DMS114 treated with DMSO at 0.1 percent for 48 hours (cell line): ENCODE measurements around the gene RNF121.

Source experiments
- DNase-seq: peaks from one replicate; lab custom pipeline; 2025; ENCODE audit not compliant: unreplicated experiment; lab: John Stamatoyannopoulos, UW

The RNF121 gene

GRCh38 chr11:72004515-72005346 lies 75.9 kb downstream of the RNF121 start:
- no peak for DNase-seq

GRCh38 chr11:72005347-72006260 lies 76.8 kb downstream of the RNF121 start:
- DNase-seq = no peak

- no peak for DNase-seq
Observed at GRCh38 chr11:72006309-72007088, 77.7 kb downstream of the RNF121 start.

GRCh38 chr11:72007089-72007476 lies 78.2 kb downstream of the RNF121 start:
- DNase-seq = no peak

GRCh38 chr11:72007587-72007986 lies 78.7 kb downstream of the RNF121 start:
- no peak for DNase-seq

- no peak for DNase-seq
Observed at GRCh38 chr11:72008728-72009127, 79.9 kb downstream of the RNF121 start.

- no peak for DNase-seq
Observed at GRCh38 chr11:72009156-72009555, 80.3 kb downstream of the RNF121 start.

- no peak for DNase-seq
Observed at GRCh38 chr11:72010529-72011233, 81.8 kb downstream of the RNF121 start.

- no peak for DNase-seq
Observed at GRCh38 chr11:72012091-72012630, 83.3 kb downstream of the RNF121 start.

- DNase-seq = no peak
Observed at GRCh38 chr11:72012897-72013721, 84.3 kb downstream of the RNF121 start.

GRCh38 chr11:72013765-72014711 lies 85.2 kb downstream of the RNF121 start:
- DNase-seq = no peak

- DNase-seq = no peak
Observed at GRCh38 chr11:72014761-72015320, 86.0 kb downstream of the RNF121 start.

GRCh38 chr11:72015511-72016061 lies 86.7 kb downstream of the RNF121 start:
- DNase-seq = peak; percentile 2

- no peak for DNase-seq
Observed at GRCh38 chr11:72018171-72018570, 89.3 kb downstream of the RNF121 start.

- no peak for DNase-seq
Observed at GRCh38 chr11:72023335-72023734, 94.5 kb downstream of the RNF121 start.

- DNase-seq = no peak
Observed at GRCh38 chr11:72024069-72024754, 95.4 kb downstream of the RNF121 start.

- DNase-seq = no peak
Observed at GRCh38 chr11:72026090-72026489, 97.2 kb downstream of the RNF121 start.
